GM18517 (cell line): ENCODE results near the gene ABCB11.
"Not testable (repeated sequence)": the region's sequence is repeated elsewhere in the genome, so short reads cannot be mapped to it uniquely, and the experiment has no call there.

Experiments used
- ATAC-seq: cut with Tn5 transposase; IDR thresholded peaks from one replicate; pipeline ENCODE4 v1.9.1; 2021; ENCODE audit warnings: mild to moderate bottlenecking, moderate library complexity; ENCODE audit not compliant: unreplicated experiment

ABCB11 gene

DNA sequence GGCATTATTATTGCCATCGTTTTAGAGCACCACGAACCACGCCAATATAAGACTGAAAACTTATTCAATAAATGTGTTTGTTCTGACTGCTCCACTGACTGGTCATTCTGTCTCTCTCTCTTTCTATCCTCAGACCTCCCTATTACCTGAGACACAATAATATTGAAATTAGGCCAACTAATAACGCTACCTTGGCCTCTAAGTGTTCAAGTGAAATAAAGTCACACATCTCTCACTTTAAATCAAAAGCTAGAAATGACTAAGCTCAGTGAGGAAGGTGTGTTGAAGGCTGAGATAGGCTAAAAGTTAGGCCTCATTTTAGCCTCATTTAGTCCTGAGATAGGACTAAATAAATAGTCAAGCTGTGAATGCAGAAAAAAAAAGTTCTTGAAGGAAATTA, 91.2 kb downstream of the ABCB11 start:
- ATAC-seq: no peak

DNA sequence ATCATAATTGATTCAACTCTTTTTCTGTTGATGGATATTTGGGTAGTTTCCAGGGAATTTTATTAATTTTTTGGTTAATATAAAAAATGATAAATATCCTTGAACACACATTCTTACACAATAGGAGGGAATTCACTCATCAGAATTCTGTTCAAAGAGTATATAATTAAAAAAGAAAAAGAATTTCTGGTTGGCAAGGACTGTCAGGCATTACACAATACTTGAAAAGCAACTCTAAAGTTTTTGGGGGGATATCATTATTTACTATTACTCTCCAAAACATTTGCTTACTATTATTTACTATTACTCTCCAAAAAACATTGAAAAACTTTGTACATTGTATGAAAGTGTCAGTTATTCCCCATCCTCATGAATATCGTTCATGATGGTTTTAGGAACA, 92.1 kb downstream of the ABCB11 start:
- no peak for ATAC-seq

DNA sequence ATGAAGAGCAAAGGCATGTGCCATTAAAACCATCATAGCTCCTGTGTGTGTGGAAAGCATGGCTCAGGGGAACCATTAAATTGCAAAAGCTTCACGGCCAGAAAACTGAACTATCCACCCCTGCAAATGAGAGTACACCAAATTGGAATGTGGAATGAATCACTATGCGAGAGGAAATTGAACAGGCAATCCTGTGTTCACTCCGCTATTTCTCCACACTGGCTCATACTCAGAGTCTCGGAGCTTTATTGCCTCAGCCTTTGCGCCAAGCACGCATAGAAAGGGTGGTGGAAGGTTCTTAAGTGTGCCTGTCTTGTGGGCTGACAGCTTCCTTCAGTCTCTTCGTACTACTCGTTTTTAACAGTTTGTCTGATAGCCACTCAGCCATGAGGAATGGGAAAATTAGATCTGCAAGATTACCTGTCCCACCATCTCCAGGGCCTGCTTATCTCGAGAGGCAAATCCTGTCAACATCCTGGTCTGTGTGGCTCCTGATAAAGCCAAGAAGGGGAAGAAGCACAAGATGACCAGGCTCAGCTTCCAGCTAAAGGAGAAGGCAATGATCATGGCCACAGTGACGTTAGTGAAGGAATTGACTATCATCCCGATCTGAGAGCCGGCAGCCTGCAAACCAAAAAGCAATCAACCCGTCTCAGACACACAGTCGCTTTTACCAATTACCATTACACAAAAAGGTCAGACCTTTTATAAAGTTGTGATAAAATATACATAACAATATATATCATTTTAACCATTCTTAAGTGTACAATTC, 95.1 kb downstream of the ABCB11 start:
- ATAC-seq: no peak

DNA sequence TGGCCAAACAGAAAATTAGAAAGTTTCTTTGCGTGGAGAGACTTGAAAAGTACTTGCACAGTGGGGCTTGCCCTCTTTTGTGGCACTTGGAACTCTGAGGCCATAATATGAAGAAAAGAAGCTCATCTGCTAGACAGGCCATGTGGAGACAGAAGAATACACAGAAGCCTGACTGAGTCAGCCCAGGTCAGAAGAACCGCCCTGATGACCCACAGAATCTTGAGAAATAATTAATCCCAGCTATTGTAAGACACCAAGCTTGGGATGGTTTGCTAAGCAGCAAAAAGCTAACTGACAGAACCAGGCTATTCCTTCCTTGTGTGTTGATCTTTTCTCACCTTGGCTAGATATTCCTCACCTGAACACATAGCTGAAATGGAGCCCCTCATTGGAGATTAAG, 96.3 kb downstream of the ABCB11 start:
- ATAC-seq: no peak

DNA sequence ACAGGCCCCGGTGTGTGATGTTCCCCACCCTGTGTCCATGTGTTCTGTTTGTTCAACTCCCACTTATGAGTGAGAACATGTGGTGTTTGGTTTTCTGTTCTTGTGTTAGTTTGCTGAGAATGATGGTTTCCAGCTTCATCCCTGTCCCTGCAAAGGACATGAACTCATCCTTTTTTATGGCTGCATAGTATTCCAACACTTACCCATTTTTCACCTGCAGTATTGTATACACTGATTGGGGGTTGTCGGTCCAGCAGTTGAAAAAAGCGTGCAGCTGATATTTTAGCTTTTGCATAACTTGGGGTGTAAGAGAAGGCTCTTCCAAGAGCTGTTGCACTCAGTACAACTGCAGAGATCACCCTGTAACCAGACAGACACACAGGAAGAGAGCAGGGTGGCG, 99.0 kb downstream of the ABCB11 start:
- ATAC-seq: not testable (repeated sequence)

DNA sequence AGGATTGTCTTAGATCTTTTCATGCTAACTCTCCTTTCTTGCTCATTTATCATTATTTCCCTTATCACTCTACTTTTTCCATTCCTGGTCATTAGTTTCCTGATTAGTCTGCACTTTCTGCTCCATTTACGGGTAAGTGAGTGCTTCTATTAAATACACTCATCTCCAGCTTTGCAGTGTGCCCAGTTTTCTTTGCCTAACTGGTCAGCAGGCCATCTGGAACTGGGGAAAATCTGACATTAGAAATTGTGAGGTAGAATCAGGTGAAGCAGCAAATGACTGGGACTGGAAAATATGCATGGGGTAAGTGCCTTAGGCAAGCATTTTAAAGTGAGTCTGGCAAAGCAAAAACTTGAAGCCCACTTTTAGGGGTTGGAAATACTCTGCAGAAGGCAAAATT, 100.9 kb downstream of the ABCB11 start:
- no peak for ATAC-seq

DNA sequence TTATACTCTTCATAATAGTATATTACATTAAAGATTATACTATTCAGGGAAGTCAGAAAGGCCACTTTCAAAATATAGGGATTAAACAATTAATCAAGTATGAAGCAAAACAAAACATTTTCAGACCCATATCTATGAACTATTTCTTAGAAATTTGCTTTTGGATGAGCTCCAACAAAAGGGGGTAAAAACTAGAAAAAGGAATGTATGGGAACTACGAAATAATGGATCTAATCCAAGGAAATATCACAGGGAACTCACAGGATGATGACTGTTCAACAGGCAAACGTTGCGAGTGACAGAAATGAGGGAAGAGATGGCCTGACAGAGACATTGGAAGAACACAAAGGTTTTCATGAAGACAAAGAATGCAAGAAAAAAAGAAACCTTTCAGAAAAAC, 102.1 kb downstream of the ABCB11 start:
- no peak for ATAC-seq

DNA sequence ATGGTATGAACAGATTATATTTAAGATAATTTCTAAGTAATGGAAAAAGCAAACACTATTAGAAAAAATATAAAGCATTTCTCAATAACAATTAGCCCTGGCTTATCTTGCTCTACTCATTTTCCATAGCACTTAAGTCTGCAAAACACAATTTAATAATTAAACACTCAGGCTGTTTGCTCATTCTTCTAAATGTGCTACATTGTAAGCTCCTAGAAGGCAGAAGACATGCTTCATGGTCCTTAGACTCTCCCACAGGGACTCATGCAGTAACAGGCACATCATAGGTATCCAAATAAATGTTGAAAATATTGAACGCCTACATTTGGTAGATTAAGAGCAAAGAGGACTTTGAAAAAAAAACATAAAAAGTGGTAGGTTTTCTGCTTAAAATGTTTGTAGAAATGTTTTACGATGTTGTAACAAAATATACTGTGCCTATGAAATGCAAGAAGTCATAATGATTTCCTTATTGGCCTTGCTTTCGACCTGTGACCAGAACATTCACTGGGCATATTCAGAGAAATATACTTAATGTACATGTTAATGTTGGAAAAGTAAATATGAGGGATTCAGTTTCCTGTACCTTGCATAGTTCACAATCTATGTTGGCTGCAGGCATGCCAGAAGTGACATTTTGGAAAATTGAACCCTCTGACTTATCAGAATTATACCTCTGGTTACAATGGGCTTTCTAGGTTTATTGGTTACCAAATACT, 102.9 kb downstream of the ABCB11 start:
- ATAC-seq: no peak

DNA sequence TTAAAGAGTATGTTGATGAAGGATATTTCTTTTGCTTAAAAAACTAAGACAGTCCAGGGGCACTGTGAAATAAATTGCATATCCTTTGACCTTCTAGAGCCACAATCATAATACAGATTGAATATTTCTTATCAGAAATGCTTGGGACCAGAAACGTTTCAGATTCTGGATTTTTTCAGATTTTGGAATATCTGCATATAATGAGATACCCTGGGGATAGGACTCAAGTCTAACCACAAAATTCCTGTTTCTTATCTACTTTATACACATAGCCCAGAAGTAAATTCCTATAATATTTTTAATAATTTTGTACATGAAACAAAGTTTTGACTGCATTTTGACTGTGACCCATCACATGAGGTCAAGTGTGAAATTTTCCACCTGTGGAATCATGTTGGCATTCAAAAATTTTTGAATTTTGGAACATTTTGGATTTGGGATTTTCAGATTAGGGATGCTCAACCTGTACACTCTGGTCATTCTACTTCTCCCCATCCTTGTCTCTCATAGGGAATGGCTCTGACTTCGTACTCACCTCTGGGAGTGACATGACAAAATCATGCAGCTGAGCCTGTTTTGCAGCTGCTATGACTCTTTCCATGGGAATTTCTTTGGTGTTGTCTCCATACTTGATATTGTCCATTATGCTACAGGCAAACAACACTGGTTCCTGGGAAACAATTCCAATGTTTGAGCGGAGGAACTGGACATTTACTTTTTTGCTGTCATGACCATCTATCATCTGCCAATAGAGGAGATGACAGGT, 104.3 kb downstream of the ABCB11 start:
- no peak for ATAC-seq

DNA sequence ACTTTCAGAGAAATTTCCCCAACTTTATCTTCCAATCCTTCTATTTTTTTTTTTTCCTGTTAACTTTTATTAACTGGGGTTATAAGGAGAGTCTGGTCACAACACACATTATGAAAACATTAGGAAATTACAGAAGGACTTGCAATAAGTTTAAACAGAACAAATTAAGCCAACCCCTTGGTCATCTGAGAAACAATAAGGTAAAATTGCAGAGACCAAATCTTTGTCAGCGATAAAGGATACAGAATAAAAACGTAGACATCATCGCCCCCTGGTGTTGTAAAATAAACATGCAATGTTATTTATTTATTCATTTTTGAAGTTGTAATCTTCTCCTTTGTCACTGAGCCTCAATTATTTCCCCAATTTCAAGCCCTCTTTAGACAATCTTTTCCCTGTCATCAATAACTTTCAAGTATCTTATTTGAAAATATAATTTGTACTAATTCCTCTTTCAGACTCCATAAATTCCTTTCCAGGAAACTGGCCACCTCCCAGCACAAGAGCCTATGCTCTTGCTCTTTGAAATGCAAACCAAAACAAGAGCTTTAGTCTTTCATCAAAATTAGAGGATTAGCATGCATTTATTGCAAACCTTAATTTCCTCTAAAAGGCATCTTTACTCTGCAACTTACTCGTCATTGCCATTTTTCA, 110.5 kb downstream of the ABCB11 start:
- peak; percentile 56 for ATAC-seq

DNA sequence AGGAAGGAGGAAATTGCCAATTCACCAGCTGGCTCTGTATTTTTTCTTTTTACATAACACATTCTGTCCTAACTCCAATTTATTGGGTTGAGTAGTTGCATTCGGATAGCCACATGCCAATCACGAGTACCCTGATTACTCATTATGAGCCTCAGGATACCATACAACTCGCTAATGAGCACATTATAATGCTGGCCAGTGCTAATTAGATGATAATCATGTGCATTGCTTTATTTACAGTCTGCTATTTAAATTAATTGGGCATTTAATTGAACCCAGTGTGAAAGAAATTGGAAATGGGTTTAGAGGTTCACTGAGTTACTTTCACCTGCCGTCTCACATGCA, 114.8 kb downstream of the ABCB11 start:
- ATAC-seq: no peak

DNA sequence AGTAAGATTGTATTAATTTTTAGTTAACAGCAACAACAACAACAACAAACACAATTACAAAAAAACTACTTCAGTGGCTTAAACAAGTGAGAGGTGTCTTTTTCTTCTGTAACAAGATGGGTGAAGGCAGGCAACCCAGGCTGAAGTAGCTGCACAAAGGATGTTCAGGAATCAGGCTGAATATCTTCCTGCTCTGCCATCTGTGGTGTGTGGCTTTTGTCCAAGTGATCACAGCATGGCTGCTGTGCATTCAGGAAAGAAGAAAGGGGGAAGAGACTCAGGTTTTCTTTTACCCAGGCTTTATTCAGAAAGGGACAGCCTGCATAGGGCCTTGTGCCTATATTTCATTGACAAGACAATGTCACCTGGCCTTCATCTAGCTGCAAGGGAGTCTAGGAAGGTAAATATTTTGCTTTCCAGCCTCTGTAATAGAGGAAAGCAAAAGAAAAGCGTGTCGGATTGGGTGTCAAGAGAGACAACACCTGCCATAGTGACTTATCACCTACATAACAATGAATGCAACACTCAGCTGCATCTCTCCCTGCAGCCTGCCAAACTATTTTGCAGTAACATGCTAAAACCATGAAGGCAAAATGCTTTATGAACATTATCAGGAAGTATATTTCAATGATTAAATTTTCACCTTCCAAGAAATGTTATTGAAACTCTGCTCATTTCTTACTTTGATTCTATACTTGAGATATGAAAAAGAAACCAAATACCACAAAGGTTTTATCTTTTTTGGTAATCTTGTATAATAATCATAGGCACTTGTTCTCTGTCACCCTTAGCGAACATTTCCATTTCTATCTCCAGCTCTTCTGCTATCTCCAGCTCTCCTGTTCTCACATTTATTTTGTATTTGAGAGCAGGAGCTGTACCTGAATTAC, 115.4 kb downstream of the ABCB11 start:
- no peak for ATAC-seq

DNA sequence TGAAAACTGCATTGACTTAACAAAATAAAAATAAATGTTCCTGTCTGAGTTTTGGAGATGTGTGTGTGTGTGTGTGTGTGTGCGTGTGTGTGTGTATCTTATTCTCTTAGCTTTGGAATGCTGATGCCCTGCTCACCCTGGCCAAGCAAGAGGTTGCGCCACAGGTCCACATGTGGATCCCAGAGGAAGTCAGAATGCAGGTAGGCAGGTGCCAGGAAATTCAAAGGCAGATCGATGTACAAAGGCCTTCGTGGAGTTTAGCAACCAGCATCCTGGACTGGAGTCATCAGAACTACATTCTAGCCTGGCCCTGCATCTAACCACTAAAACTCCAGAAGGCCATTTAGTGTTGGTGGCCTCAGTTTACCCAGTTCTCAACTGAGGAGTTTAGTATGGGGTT, 117.6 kb downstream of the ABCB11 start:
- no peak for ATAC-seq

DNA sequence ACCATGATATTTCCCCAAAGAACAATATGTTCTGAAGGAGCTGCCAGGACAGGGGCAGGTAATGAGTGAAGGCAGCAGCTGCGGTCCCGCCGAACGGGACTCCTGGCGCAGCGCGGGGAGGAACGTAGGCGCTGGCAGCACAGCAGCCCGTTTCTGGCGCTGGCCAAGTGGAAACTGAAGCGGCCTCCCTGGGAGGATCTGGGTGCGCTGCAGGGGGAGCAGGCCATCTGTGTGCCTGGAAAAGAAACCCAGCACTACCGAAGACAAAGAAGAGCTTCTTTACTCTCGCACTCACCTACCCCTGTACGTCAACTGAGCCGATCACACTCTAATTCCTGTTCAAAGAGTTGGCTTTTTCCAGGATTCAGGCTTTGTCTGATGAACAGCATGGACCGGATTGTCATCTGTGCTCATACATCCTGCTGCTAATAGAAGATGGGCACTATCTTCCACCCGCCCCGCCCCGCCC, 118.2 kb downstream of the ABCB11 start:
- ATAC-seq: no peak

DNA sequence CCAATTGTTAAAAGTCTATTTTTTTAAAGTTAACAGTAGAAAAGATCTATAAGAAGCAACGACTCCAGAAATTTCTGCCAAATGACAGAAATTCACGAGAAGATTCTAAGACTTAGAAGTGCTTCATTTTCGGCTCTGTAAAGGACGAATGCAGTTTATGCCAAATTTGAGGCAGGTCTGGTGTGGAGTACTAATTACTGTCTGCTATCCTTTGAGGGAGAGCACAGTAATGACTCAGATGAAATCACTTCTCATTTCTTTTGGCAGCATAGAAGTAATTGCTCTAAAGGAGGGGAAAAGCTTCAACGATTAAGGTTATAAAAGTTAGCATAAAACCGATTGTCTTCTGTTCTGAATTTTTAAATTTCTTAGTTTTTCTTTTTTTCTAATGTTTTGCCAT, 118.7 kb downstream of the ABCB11 start:
- no peak for ATAC-seq

DNA sequence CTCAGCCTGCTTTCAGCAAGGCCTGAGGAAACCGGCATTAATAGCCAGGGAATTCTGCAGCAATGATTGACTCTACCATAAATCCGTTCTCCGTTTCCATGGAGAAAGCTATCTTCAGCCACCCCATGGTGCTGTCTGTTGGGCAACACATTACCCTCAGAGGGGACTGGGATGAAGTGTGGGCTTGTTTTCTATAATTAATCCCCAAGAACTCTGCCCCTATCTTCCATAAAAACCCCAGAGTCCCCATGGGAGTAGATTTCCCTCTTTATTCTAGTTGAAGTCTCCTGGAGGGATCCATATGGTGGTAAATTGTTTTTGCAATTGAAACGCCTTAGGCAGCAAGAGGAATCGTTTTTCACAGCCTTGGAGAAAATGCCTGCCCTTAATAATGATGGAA, 120.8 kb downstream of the ABCB11 start:
- no peak for ATAC-seq

DNA sequence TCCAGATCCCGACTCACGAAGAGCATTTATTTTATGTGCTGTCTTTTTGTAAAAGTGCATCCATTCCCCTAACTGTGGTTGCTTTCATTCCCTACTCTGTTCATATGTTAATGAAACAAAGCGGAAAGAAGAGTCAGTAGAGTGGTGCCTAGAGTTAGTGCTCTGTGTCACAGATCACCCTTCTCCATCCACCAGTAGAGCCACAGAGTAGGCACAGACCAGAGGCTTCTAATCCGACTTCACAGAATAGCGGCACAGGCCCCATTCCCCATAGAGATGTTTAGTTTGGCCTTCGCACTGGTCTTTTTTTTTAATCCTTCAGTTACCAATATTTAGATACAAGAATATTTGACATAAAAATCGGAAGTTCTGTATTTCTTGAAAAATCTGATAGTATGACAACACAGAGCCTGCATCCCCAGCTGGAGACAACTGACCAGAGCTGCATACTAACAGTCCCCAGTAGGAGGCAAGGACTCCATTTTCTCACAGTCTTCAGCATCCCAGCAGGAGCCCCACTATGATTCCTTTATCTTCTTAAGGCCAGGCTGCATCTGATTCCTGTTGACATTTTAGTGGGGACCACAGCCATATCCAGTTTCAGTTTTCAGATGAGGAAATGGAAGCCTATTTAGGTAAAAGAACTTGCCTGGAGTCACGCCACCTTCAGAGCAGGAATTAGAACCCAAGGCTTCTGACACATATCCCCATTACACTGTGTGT, 123.0 kb downstream of the ABCB11 start:
- ATAC-seq: no peak

DNA sequence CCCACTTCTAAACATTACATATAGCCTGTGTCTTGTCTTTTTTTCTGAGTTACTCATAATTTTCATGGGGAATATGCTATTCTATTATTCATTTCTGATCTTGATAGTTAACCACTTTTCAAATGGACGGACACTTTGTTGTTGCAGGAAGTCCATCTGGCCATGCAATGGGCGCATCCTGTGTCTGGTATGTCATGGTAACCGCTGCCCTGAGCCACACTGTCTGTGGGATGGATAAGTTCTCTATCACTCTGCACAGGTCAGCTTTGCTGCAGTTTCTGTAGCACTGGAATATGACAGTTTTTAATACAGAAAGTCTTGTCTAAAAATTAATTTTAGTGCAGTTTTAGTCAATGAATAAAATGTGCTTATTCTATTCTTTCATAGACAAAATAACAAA, 126.8 kb downstream of the ABCB11 start:
- ATAC-seq: no peak

DNA sequence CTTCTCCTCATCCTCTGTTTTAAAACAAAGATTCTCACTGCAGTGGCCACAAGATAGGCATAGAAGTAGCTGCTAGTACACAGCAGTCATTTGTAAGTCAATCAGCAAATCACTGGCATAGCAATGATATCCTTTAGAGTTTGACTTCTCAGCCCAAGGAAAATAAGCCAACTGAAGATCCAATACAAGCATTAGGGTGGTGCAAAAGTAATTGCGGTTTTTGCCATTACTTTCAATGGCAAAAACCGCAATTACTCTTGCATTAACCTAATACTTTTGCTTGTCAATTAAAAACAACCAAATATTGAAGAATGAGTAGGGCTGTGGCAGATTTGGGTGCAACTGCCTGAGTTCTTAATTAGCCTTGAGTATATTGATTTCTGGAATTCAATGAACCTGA, 127.2 kb downstream of the ABCB11 start:
- ATAC-seq: no peak

DNA sequence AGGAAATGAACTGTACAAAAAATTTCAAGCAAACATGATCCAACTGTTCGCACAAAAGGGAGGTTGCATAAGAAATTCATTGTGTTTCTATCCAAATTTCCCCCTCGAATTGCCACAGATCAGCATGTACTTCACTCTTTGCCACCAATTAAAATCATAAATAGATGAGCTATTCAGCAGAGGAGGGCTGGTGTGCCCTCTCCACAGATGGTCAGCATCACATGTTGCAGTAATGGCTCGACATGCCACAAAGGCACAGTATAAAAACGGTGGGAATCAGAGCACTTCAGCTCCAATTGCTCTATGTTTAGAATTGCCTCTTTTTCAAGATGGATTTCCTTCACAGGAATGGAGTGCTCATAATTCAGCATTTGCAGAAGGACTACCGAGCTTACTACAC, 130.1 kb downstream of the ABCB11 start, which contains the start of gene G6PC2:
G6PC2 (plus strand) TSS at position 289 of the 400 bp plus-strand sequence; CDS start at position 330, 41 bp downstream.
- ATAC-seq: no peak
